GM21723 (cell line): ENCODE results near the gene COASY.
"Not testable (repeated sequence)": the region's sequence is repeated elsewhere in the genome, so short reads cannot be mapped to it uniquely, and the experiment has no call there.

Experiments used
- ATAC-seq: cut with Tn5 transposase; IDR thresholded peaks from one replicate; pipeline ENCODE4 v1.9.1; 2021; ENCODE audit warnings: mild to moderate bottlenecking, moderate library complexity; ENCODE audit not compliant: unreplicated experiment

COASY gene

DNA sequence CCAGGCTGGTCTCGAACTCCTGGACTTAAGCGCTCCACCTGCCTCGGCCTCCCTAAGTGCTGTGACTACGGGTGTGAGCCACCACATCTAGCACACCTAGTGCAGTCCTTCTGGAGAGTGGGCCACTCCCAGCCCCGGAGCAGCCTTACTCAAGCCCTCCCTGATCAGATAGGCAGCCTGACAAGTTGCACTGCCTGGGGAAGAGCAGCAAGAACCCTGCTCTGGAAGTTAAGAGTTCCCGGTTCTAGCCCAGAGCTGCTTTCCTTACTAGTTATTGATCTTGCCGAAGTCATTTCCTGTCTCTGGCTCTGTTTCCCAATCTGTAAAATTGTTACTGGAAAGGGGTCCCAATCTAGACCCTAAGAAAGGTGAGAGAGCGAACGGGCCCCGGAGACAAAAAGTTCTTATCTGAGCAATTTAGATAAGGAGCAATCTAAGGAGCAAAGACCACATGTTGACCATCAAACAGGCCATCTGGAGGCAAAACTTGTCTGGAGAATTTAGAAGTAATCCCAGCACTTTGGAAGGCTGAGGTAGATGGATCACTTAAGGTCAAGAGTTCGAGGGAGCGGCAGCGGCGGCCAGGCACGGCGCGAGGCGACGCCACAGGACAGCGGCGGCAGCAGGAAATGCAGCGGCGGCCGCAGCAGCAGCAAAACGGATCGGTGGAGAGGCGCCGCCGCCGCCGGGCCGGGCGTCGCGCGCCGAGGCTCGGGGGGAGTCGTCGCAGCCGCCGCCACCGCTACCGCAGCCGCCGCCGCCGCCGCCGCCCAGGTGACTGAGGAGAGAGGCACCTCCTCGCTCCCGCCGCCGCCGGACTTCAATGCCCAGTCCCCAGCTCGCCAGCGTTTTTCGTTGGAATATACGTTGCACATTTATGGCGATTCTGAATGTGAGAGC, 30.2 kb upstream of the COASY start:
- ATAC-seq: no peak

DNA sequence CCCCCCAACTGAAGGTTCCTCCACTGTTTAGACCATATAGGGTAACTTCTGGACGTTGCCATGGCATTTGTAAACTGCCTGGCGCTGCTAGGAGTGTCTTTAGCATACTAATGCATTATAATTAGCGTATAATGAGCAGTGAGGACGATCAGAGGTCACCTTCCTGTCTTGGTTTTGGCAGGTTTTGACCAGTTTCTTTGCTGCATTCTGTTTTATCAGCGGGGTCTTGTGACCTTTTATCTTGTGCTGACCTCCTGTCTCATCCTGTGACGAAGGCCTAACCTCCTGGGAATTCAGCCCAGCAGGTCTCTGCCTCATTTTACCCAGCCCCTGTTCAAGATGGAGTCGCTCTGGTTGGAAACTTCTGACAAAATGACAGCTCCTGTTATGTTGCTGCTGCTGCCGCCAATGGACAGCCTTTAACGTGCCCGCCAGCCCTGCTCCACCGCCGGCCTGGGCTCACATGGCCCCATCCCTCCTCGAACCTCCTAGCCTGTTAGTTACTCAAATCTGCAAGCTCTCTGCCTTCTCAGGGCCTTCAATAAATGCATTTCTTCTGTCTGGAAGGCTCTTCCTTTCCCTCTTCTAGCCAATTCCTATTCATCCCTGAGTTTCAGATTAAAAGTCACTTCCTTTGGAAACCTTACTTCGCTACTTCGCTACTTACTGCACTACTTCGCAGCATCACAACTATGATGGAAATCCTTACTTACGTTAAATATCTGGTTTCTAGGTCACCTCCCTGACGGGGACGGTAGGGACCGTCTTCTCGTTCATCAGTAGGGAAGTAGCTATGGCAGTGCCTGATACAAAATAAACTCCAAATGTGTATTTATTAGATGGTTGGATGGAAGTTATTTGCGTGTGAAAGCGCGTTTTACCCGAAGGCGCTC, 26.5 kb upstream of the COASY start:
- no peak for ATAC-seq

DNA sequence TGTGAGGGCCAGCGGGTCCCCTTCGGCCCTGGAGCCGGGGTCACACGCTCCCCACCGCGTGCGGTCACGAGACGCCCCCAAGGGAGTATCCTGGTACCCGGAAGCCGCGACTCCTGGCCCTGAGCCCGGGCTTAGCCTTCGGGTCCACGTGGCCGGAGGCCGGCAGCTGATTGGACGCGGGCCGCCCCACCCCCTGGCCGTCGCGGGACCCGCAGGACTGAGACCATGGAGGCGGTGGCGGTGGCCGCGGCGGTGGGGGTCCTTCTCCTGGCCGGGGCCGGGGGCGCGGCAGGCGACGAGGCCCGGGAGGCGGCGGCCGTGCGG, 25.9 kb upstream of the COASY start, which contains the start of gene NAGLU:
TSS of gene NAGLU (plus strand) at position 194 of the 324 bp plus-strand sequence. CDS start at position 226, 32 bp downstream.
- peak; percentile 83 for ATAC-seq

DNA sequence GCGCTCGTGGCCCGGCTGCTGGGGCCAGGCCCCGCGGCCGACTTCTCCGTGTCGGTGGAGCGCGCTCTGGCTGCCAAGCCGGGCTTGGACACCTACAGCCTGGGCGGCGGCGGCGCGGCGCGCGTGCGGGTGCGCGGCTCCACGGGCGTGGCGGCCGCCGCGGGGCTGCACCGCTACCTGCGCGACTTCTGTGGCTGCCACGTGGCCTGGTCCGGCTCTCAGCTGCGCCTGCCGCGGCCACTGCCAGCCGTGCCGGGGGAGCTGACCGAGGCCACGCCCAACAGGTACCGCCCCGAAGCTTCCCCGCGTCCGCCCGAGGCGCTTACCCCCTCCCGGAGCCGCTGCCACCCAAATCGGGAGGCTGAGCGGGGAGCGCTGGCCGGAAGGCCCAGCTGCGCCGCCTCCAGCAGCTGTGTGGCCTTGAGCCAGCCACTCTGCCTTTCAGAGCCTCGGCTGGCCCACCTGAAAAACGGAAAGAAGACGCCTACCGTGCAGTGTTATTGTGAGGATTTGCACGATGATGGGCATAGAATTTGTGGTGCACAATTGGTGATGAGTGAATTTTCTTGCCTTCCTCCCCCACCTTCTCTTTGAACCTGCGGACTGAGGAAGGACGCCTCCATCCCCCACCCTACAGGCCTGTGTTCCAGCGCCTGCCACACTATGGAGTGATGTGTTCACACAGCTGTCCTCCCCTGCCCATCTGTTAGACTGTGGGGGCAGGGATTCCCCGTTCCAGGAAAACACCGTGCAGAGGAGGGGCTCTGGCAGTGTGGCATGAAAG, 25.4 kb upstream of the COASY start:
- peak; percentile 66 for ATAC-seq

DNA sequence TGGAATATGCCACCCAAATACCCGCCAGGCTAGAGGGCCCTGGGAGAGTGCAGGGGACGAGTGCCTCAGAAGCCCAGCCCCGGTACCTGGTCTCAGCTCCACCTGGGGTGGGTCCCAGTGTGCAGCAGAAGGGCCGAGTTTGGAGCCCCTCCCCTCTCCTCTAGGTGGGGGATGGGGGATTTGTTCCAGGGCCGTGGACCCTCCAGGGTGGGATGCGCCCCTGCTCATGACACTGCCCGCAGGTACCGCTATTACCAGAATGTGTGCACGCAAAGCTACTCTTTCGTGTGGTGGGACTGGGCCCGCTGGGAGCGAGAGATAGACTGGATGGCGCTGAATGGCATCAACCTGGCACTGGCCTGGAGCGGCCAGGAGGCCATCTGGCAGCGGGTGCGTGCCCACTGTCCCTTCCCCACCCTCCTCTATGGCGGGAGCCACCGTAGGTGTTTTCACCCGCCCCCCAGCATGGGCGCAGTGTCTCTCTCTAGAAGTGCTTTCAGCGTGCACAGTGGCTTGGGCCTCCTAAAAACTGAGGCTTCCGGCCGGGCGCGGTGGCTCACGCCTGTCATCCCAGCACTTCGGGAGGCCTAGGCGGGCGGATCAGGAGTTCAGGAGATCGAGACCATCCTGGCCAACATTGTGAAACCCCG, 24.7 kb upstream of the COASY start:
- no peak for ATAC-seq

DNA sequence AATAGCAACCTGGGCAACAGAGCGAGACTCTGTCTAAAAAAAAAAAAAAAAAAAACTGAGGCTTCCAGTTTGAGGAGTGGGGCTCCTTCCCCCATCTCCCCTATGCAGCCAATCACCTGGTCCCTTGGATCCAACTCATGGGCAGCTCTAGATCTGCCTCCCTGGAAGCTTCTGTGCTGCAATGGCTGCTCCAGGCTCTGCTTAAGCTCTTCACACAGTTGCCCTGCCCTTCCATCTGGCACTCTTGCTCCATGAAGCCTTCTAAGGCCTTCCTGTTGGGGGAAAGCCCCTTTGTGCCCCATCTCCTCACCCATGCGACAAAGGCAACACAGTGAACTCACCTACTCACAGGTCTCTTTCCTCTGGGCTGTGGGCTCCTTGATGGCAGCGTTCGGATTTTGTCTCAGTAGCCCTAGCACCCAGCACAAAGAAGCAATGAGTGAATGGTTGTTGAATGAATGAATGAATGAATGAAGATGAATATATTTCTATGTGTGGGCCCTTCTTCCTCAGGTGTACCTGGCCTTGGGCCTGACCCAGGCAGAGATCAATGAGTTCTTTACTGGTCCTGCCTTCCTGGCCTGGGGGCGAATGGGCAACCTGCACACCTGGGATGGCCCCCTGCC, 24.0 kb upstream of the COASY start:
- ATAC-seq: no peak

DNA sequence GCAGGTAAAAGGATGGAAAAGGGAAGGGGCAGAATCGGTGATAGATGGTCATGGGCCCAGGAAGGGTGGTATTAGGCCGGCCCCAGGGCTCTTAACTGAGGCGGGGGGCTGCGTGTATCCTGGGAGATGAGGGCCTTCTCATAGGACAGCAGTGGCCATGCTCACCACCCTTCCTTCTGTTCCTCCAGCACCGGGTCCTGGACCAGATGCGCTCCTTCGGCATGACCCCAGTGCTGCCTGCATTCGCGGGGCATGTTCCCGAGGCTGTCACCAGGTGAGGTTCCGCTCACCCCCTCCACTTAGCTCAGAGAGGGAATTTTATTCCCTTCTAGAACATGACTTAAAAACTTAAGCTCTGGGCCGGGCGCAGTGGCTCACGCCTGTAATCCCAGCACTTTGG, 23.5 kb upstream of the COASY start:
- no peak for ATAC-seq

DNA sequence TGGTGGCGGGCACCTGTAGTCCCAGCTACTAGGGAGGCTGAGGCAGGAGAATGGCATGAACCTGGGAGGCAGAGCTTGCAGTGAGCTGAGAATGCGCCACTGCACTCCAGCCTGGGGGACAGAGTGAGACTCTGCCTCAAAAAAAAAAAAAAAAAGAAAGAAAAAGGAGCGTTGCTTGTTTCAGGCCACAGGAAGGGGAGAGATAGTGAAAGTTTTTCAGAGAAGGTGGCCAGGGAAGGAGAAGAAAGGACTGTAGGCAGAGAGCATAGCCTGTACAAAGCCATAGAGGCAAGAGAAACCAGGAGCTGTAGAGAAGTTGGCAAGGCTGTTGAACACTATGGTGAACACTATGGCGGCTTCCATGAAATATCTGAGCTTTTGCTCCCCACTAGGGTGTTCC, 21.4 kb upstream of the COASY start:
- ATAC-seq: not testable (repeated sequence)

DNA sequence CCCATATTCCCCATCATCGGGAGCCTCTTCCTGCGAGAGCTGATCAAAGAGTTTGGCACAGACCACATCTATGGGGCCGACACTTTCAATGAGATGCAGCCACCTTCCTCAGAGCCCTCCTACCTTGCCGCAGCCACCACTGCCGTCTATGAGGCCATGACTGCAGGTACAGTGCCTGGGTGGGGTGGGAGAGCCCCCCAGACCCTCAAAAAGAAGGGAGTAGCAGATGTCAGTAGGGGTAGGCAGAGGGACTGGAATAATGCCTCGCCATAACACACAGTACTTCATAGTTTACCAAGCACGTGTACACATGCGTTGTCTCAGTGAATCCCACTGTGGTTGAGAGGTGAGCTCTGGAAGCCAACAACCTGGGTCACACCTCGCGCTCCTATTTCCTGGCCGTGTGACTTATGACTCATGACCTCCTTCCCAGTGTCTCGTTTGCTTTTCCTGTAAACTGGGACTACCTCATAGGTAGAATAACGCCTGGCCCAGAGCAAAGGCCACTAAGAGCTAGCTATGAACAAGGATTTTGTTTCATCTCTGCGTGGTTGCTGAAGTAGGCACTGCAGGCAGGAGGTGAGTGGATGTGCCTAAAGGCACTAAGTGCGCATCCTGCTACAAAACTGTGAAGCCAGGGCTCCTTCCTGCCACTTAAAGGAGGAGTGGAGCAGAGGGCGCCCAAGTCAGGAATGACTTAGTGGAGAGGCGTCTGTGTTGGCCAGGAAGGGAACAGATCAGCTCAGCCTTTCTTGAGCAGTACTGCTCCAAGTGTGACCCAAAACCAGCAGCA, 20.7 kb upstream of the COASY start:
- ATAC-seq: no peak

DNA sequence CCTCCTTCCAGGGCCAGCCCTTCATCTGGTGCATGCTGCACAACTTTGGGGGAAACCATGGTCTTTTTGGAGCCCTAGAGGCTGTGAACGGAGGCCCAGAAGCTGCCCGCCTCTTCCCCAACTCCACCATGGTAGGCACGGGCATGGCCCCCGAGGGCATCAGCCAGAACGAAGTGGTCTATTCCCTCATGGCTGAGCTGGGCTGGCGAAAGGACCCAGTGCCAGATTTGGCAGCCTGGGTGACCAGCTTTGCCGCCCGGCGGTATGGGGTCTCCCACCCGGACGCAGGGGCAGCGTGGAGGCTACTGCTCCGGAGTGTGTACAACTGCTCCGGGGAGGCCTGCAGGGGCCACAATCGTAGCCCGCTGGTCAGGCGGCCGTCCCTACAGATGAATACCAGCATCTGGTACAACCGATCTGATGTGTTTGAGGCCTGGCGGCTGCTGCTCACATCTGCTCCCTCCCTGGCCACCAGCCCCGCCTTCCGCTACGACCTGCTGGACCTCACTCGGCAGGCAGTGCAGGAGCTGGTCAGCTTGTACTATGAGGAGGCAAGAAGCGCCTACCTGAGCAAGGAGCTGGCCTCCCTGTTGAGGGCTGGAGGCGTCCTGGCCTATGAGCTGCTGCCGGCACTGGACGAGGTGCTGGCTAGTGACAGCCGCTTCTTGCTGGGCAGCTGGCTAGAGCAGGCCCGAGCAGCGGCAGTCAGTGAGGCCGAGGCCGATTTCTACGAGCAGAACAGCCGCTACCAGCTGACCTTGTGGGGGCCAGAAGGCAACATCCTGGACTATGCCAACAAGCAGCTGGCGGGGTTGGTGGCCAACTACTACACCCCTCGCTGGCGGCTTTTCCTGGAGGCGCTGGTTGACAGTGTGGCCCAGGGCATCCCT, 18.5 kb upstream of the COASY start:
- no peak for ATAC-seq

DNA sequence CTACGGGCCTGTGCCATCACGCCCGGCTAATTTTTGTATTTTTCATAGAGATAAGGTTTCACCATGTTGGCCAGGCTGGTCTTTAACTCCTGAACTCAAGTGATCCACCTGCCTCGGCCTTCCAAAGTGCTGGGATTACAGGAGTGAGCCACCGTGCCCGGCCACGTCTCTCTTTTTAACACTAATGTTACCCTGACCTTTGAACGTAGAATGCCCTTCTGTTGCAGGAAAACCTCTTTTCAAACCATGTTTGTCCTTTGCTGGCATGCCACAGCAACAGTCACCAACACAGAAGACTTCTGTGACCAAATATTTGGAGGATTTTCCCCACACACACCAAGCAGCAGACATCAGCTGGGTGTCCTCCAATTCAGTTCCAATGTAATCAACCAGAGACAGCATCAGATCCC, 17.1 kb upstream of the COASY start:
- no peak for ATAC-seq

DNA sequence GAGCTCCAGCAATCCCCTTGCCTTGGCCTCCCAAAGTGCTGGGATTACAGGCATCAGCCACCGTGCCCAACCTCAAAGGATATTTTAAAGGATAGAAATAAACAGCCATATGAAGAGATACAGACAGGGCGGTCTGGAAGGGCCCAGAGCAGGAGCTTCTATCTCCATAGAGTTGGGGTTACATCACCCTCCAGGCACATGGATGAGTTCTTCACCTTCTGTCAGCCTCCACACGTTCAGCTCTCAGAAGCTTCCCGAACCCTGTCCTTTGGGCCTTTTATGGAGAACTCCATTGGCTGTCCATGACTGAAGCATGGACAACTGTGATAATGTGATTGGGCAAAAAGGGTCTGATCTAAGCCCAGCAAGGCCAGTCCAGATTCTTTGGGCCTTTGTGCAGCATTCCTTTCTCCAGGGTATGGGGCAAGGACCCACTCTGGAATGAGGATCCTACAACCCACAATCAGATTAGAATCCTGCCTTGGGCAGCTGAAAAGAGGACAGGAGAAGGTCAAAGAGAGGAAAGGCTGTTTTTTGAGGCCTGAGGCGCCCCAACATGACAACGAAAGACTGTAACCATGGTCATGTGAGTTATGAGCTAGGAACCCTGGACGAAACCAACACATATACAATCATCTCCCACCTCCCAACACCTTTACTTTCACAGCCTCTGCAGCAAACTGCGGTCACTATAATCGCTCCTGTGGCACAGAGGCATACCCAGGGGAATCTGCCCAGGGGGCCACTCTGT, 16.0 kb upstream of the COASY start:
- not testable (repeated sequence) for ATAC-seq

DNA sequence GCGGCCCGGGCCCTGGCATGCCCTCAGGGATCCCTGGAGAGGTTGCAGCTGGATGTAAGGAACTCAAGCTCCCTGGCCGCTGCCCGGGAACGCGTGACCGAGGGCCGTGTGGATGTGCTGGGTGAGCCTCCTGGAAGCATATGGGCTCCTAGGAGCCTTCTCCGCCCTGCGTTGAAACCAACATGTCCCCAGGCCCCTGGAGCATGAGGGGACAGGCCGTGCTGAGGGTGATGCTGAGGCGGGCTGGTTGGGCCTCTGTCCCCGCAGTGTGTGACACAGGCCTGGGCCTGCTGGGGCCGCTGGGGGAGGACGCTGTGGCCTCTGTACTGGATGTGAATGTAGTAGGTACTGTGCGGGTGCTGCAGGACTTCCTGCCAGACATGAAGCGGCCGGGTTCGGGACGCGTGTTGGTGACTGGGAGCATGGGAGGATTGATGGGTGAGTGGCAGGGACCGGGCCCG, 14.9 kb upstream of the COASY start:
- no peak for ATAC-seq

DNA sequence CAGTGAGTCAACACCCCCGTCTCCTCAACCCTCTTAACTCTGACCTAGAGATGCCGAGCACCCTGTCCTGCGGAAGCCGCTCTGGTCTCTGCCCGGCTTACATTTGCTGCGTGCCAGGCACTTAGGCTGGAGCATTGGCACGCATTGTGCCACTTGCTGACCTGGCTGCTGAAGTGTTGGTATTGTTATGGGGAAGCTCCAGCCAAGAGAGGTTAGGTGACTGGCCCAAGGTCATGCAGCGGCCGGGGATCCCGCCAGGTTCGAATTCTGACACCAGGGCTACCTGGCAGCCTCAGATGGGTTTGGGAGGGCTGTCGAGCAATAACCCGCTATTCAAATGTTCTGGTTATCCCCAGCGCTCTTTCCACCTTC, 14.3 kb upstream of the COASY start:
- ATAC-seq: no peak

DNA sequence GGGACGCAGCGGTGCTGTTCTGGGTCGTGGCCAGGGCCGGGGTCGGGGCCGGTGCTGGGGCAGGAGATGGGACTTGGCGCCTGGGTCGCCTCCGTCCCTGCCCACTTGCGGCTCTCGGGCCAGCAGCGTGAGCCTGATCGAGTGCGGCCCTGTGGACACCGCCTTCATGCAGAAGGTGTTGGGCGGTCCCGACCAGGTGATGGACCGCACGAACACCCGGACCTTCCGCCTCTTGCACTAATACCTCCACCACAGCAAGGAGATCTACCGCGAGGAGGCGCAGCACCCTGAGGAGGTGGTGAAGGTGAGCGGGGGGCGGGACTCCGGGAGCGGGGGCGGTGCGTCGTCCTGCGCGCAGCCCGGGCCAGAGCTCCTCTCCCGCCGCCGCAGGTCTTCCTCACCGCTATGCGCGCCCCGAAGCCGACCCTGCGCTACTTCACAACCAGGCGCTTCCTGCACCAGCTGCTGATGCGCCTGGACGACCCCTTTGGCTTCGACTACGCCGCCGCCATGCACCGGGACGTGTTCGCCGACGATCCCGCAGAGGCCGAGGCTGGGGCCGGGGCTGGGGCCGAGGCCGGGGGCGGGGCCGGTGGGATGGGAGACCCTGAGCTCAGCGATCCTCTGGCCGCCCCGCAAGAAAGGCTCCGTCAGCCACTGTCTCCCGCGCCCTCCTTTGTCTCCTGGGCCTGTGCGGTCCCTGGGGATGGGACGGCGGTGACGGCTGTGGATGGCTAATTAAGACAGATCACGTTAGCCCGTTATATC, 13.7 kb upstream of the COASY start:
- ATAC-seq: no peak

DNA sequence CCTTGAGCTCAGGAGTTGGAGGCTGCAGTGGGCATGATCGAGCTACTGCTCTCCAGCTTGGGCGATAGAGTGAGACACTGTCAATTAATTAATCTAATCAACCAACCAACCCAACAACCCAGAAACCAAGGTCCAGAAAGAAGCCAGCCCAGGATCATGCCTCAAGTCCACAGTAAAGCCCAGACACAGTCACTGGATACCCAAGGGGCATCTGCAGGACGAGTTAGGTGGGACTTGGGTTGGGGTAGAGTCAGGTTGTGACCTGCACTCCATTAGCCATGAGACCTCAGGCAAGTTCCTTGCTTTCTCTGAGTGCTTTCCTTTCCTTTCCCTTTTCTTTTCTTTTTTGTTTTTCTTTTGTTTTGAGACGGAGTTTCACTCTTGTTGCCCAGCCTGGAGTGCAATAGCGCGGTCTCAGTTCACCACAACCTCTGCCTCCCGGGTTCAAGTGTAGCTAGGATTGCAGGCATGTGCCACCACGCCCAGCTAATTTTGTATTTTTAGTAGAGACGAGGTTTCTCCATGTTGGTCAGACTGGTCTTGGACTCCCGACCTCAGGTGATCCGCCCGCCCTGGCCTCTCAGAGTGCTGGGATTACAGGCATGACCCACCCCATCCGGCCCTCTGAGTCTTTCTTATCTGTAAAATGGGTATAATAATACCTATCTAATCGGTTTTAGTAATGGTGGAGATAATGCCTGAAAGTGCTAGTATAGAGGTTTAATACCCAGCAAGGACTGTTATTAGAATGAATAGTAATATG, 12.8 kb upstream of the COASY start:
- no peak for ATAC-seq
